ENCODE results near the gene GAS2L1.
A peak's percentile ranks its signal among the peaks of the same experiment; 100 is the strongest.

GAS2L1 gene

GRCh38 chr22:29275819-29276565, 30.5 kb upstream of the GAS2L1 start:
- no peak for DNase-seq

- DNase-seq, result no peak
Measured at GRCh38 chr22:29277927-29278326, 28.5 kb upstream of the GAS2L1 start.

- DNase-seq, result no peak
Measured at GRCh38 chr22:29284196-29284595, 22.3 kb upstream of the GAS2L1 start.

GRCh38 chr22:29288837-29289236, 17.6 kb upstream of the GAS2L1 start:
- no peak for DNase-seq

GRCh38 chr22:29290061-29290460, 16.4 kb upstream of the GAS2L1 start:
- no peak for DNase-seq

- DNase-seq, result no peak
Measured at GRCh38 chr22:29291215-29291614, 15.2 kb upstream of the GAS2L1 start.

GRCh38 chr22:29292379-29292778, 14.1 kb upstream of the GAS2L1 start:
- DNase-seq, result no peak

GRCh38 chr22:29298641-29299040, 7.8 kb upstream of the GAS2L1 start:
- DNase-seq, result no peak

GRCh38 chr22:29299136-29299900, 7.1 kb upstream of the GAS2L1 start:
- no peak for DNase-seq

GRCh38 chr22:29300467-29300806, 6.0 kb upstream of the GAS2L1 start:
- DNase-seq, result no peak

- DNase-seq, result no peak
Measured at GRCh38 chr22:29300807-29301601, 5.4 kb upstream of the GAS2L1 start.

- no peak for DNase-seq
Measured at GRCh38 chr22:29301716-29302401, 4.6 kb upstream of the GAS2L1 start.

- DNase-seq, result no peak
Measured at GRCh38 chr22:29302402-29302680, 4.1 kb upstream of the GAS2L1 start.

- DNase-seq, result no peak
Measured at GRCh38 chr22:29302681-29303465, 3.6 kb upstream of the GAS2L1 start.

- no peak for DNase-seq
Measured at GRCh38 chr22:29305836-29306174, 645 bp upstream of the GAS2L1 start.

GRCh38 chr22:29306835-29307595, 565 bp downstream of the GAS2L1 start:
- DNase-seq, result peak; percentile 65

GRCh38 chr22:29307596-29308147, 1.2 kb downstream of the GAS2L1 start:
- DNase-seq, result no peak

GRCh38 chr22:29308148-29308790, 1.8 kb downstream of the GAS2L1 start:
- no peak for DNase-seq

GRCh38 chr22:29308791-29309262, 2.4 kb downstream of the GAS2L1 start:
- DNase-seq, result peak; percentile 44

GRCh38 chr22:29309332-29310064, 3.0 kb downstream of the GAS2L1 start:
- DNase-seq, result no peak
